HG03571 (cell line): ENCODE measurements around the gene SNRNP70.
"Not testable (repeated sequence)": the region's sequence is repeated elsewhere in the genome, so short reads cannot be mapped to it uniquely, and the experiment has no call there.

ENCODE experiments used
- ATAC-seq: cut with Tn5 transposase; IDR thresholded peaks from one replicate; pipeline ENCODE4 v1.9.1; 2021; ENCODE audit not compliant: unreplicated experiment

The SNRNP70 gene

GRCh38 chr19:49064029-49064629, 21.1 kb upstream of the SNRNP70 start:
- no peak for ATAC-seq

- ATAC-seq: no peak
These were observed 20.3 kb upstream of the SNRNP70 start, which contains the start of gene NTF4 for GRCh38 chr19:49064768-49065611. NTF4 (minus strand) TSS chr19:49064818; CDS start chr19:49061997, 2,821 bp downstream.

GRCh38 chr19:49065905-49066512, 19.2 kb upstream of the SNRNP70 start:
- ATAC-seq: no peak

- no peak for ATAC-seq
These were observed 17.7 kb upstream of the SNRNP70 start for GRCh38 chr19:49067554-49067953.

GRCh38 chr19:49069026-49069425, 16.2 kb upstream of the SNRNP70 start:
- no peak for ATAC-seq

GRCh38 chr19:49070416-49070815, 14.8 kb upstream of the SNRNP70 start:
- ATAC-seq: no peak

GRCh38 chr19:49071860-49072547, 13.2 kb upstream of the SNRNP70 start:
- no peak for ATAC-seq

GRCh38 chr19:49073514-49074378, 11.5 kb upstream of the SNRNP70 start:
- ATAC-seq: no peak

GRCh38 chr19:49074869-49075268, 10.4 kb upstream of the SNRNP70 start:
- not testable (repeated sequence) for ATAC-seq

- ATAC-seq: no peak
These were observed 4.9 kb upstream of the SNRNP70 start for GRCh38 chr19:49080392-49080791.

- no peak for ATAC-seq
These were observed 4.0 kb upstream of the SNRNP70 start for GRCh38 chr19:49081273-49081672.

- ATAC-seq: no peak
These were observed 838 bp upstream of the SNRNP70 start for GRCh38 chr19:49084206-49085019.

GRCh38 chr19:49085868-49086232, 599 bp downstream of the SNRNP70 start:
- no peak for ATAC-seq

- no peak for ATAC-seq
These were observed 1.0 kb downstream of the SNRNP70 start for GRCh38 chr19:49086296-49086695.

- no peak for ATAC-seq
These were observed 6.3 kb downstream of the SNRNP70 start for GRCh38 chr19:49091391-49092038.

- no peak for ATAC-seq
These were observed 7.4 kb downstream of the SNRNP70 start for GRCh38 chr19:49092686-49093085.

- ATAC-seq: no peak
These were observed 9.5 kb downstream of the SNRNP70 start for GRCh38 chr19:49094505-49095482.
